Activated T-cell treated with anti-CD3 and anti-CD28 coated beads, Interleukin-2, amount 50 U/mL, for 72 hours (primary cell): ENCODE measurements around the gene USP36. TPM values are rescaled to one million over a fixed set of nuclear protein-coding genes. Genes with fewer than 3 reads are reported as not detected.
"Not testable (repeated sequence)": the region's sequence is repeated elsewhere in the genome, so short reads cannot be mapped to it uniquely, and the experiment has no call there.

Experiments used
- ATAC-seq, 2 donors: fragments of 150-1000 bp; cut with Tn5 transposase; replicated peaks in 1 of 2; 2 replicates each; pipeline ENCODE4 v1.10.0; 2021; ENCODE audit warnings: moderate library complexity in 2 of 2, mild to moderate bottlenecking in 1 of 2
- DNase-seq, 2 donors: peaks; one replicate each; pipeline ENCODE4 v3.0.0; 2021 to 2022; ENCODE audit warnings: mixed read lengths in 1 of 2
- H3K27ac Mint-ChIP-seq: one replicate; pipeline ENCODE4 v1.8.0; 2022; ENCODE audit warnings: mild to moderate bottlenecking, moderate library complexity, mixed read lengths
- H3K27me3 Mint-ChIP-seq: one replicate; pipeline ENCODE4 v1.8.0; 2022; ENCODE audit warnings: low read depth, mixed read lengths
- H3K36me3 Mint-ChIP-seq, 2 donors: one replicate each; pipeline ENCODE4 v1.8.0; 2022; ENCODE audit warnings: mixed read lengths in 2 of 2, mild to moderate bottlenecking in 1 of 2; ENCODE audit not compliant: insufficient read depth in 2 of 2
- H3K4me1 Mint-ChIP-seq: one replicate; pipeline ENCODE4 v1.8.0; 2022; ENCODE audit warnings: low read depth, mixed read lengths
- H3K4me3 Mint-ChIP-seq, 2 donors: one replicate each; pipeline ENCODE4 v1.8.0; 2022; ENCODE audit warnings: mild to moderate bottlenecking in 2 of 2, mixed read lengths in 2 of 2, moderate library complexity in 2 of 2
- H3K9me3 Mint-ChIP-seq, 2 donors: one replicate each; pipeline ENCODE4 v1.8.0; 2022; ENCODE audit warnings: mixed read lengths in 2 of 2
- total RNA-seq, 2 donors: library from RNA; stranded (reverse); gene quantifications; one replicate each; pipeline ENCODE4 v1.2.3, GENCODE V29; 2022

USP36 gene
- total RNA-seq, 2 donors from 2014 or later = 113 to 124 TPM

- peaks cover 0 to 8% of the 10 kb centered on the region in 2 donors for H3K36me3 Mint-ChIP-seq
- no peaks in the 10 kb centered on the region for H3K9me3 Mint-ChIP-seq
These were observed 55.5 kb downstream of the USP36 start for GRCh38 chr17:78785011-78785662.

GRCh38 chr17:78784352-78784751 lies 56.3 kb downstream of the USP36 start:
- Mint-ChIP-seq H3K4me1 (peaks cover 58% of the 10 kb centered on the region), H3K4me3 (peak overlapping the region in 1 of 2 donors; percentile 89), H3K36me3 (peaks cover 3 to 12% of the 10 kb centered on the region in 2 donors), H3K9me3 (no peaks in the 10 kb centered on the region), H3K27ac (peak overlapping the region; percentile 48), H3K27me3 (no peaks in the 10 kb centered on the region)
- DNase-seq (no peak), ATAC-seq (no peak)

More at GRCh38 chr17:78785011-78785662, 55.5 kb downstream of the USP36 start:
- Mint-ChIP-seq H3K4me1 (peaks cover 58% of the 10 kb centered on the region), H3K4me3 (peak overlapping the region in 1 of 2 donors; percentile 65), H3K27me3 (no peaks in the 10 kb centered on the region), H3K27ac (peak overlapping the region; percentile 45)
- ATAC-seq = no peak
- DNase-seq = no peak

GRCh38 chr17:78783711-78784324 lies 56.8 kb downstream of the USP36 start:
- DNase-seq (no peak), ATAC-seq (no peak)
- Mint-ChIP-seq H3K27ac (peak overlapping the region; percentile 48), H3K4me1 (peaks cover 63% of the 10 kb centered on the region), H3K4me3 (peak overlapping the region; percentile 81 to 89), H3K27me3 (no peaks in the 10 kb centered on the region), H3K36me3 (peaks cover 3 to 12% of the 10 kb centered on the region in 2 donors), H3K9me3 (no peaks in the 10 kb centered on the region)

DNA sequence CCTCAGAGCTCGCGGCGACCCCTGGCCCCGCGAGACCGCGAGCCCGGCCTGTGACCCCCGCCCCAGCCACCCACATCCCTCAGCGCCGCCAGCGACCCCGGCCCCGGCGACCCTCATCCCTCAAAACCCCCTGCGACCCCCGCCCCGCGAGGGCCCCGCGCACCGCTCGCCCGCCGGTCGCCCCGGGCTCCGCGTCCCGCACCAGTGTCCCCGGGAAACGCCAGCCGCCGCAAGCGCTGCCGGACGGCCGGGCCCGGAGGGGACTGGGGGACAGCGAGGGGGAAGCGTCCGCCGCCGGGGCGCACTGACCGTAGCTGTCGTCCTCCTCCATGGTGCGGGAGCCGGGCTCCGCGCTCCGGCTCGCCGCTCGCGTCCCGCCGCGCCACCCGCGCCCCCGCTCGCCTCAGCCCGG lies 58.7 kb downstream of the USP36 start, which contains the start of gene CYTH1:
CYTH1 (minus strand) TSS at position 381 of the 412 bp plus-strand sequence; CDS start at position 331, 50 bp downstream.
- DNase-seq (no peak), ATAC-seq (no peak)

GRCh38 chr17:78781104-78781892 lies 59.3 kb downstream of the USP36 start:
- Mint-ChIP-seq H3K9me3 (no peaks in the 10 kb centered on the region), H3K4me1 (peaks cover 72% of the 10 kb centered on the region)

More for the DNA sequence above, 58.7 kb downstream of the USP36 start, which contains the start of gene CYTH1:
- Mint-ChIP-seq H3K27me3 (no peaks in the 10 kb centered on the region), H3K4me1 (peaks cover 66% of the 10 kb centered on the region), H3K36me3 (peaks cover 3 to 7% of the 10 kb centered on the region in 2 donors), H3K27ac (peak within 1 kb of the TSS; percentile 88), H3K9me3 (no peaks in the 10 kb centered on the region), H3K4me3 (peak within 1 kb of the TSS; percentile 88 to 89)

GRCh38 chr17:78780335-78780734 lies 60.3 kb downstream of the USP36 start:
- no peaks in the 10 kb centered on the region for H3K9me3 Mint-ChIP-seq
- peaks cover 73% of the 10 kb centered on the region for H3K4me1 Mint-ChIP-seq
- DNase-seq = no peak
- H3K27me3 Mint-ChIP-seq = no peaks in the 10 kb centered on the region
- peaks cover 3 to 7% of the 10 kb centered on the region in 2 donors for H3K36me3 Mint-ChIP-seq
- peak overlapping the region; percentile 92 for H3K27ac Mint-ChIP-seq
- peak overlapping the region; percentile 84 to 88 for H3K4me3 Mint-ChIP-seq
- no peak for ATAC-seq

More at GRCh38 chr17:78781104-78781892, 59.3 kb downstream of the USP36 start:
- Mint-ChIP-seq H3K27me3 (no peaks in the 10 kb centered on the region), H3K27ac (peak overlapping the region; percentile 88), H3K4me3 (peak overlapping the region; percentile 83 to 88), H3K36me3 (peaks cover 3 to 7% of the 10 kb centered on the region in 2 donors)
- DNase-seq (peak; percentile 63 to 70), ATAC-seq (peak; percentile 14 to 25)

DNA sequence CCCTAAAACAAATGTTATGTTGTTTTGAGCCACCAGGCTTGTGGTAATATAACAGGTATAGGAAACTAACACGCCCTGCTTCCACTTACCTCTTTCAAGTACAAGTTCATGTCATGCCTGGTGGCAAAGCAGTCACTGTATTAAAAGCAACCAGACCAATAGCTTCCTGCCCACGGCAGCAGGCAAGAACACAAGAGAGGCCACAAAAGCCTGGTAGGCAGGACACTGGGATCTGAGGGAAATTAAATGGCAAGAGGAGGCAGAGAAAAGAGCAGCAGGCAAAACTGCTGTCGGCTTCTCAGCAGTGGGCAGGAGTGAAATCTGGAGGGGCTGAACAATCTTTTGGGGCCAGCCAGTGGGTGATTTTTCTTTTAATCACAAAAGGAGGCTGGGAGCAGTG lies 60.8 kb downstream of the USP36 start:
- Mint-ChIP-seq H3K27ac (peak overlapping the region; percentile 92), H3K4me3 (peak overlapping the region; percentile 84 to 88), H3K4me1 (peaks cover 73% of the 10 kb centered on the region), H3K9me3 (no peaks in the 10 kb centered on the region), H3K27me3 (no peaks in the 10 kb centered on the region), H3K36me3 (peaks cover 3 to 7% of the 10 kb centered on the region in 2 donors)
- ATAC-seq (peak; percentile 42), DNase-seq (peak; percentile 66)

GRCh38 chr17:78779286-78779651 lies 61.3 kb downstream of the USP36 start:
- DNase-seq, H3K36me3 Mint-ChIP-seq, ATAC-seq, H3K27me3 Mint-ChIP-seq, H3K9me3 Mint-ChIP-seq: not testable (repeated sequence)
- Mint-ChIP-seq H3K27ac (peak overlapping the region; percentile 92), H3K4me1 (peaks cover 74% of the 10 kb centered on the region), H3K4me3 (peak overlapping the region; percentile 84 to 88)

GRCh38 chr17:78777881-78778280 lies 62.7 kb downstream of the USP36 start:
- no peak for DNase-seq
- H3K36me3 Mint-ChIP-seq = peaks cover 3 to 10% of the 10 kb centered on the region in 2 donors
- peak overlapping the region; percentile 96 for H3K27ac Mint-ChIP-seq
- H3K4me1 Mint-ChIP-seq = peaks cover 68% of the 10 kb centered on the region
- no peak for ATAC-seq
- H3K4me3 Mint-ChIP-seq = peak overlapping the region; percentile 71 to 86
- no peaks in the 10 kb centered on the region for H3K9me3 Mint-ChIP-seq
- H3K27me3 Mint-ChIP-seq = no peaks in the 10 kb centered on the region

- H3K4me1 Mint-ChIP-seq = peaks cover 86% of the 10 kb centered on the region
- peak overlapping the region; percentile 99 for H3K27ac Mint-ChIP-seq
- peak; percentile 84 to 89 for DNase-seq
- peaks cover 4 to 13% of the 10 kb centered on the region in 2 donors for H3K36me3 Mint-ChIP-seq
- H3K9me3 Mint-ChIP-seq = no peaks in the 10 kb centered on the region
- peak overlapping the region; percentile 87 to 99 for H3K4me3 Mint-ChIP-seq
- ATAC-seq = peak; percentile 79 to 83
- no peaks in the 10 kb centered on the region for H3K27me3 Mint-ChIP-seq
These were observed 65.5 kb downstream of the USP36 start for GRCh38 chr17:78774956-78775571.

DNA sequence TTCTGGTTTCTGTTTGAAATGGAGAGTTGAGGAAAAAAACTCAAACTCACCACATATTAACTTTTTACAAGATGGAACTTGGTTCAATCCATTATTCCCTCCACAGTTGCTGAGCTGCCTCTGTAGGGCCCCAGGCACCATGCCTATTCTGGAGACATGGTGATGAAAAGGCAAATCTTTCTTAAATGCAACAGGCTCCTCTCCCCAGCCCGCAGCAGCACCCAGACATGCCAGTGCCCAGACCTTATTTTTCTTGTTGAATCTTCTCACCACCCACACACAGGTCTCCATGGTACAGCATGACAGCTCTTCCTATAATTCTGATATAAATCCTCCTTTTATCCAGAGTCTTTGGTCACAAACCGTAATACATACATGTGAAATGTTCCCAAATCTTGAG lies 66.2 kb downstream of the USP36 start:
- Mint-ChIP-seq H3K36me3 (peaks cover 2 to 10% of the 10 kb centered on the region in 2 donors), H3K27me3 (no peaks in the 10 kb centered on the region)
- ATAC-seq = peak; percentile 17 to 28

DNA sequence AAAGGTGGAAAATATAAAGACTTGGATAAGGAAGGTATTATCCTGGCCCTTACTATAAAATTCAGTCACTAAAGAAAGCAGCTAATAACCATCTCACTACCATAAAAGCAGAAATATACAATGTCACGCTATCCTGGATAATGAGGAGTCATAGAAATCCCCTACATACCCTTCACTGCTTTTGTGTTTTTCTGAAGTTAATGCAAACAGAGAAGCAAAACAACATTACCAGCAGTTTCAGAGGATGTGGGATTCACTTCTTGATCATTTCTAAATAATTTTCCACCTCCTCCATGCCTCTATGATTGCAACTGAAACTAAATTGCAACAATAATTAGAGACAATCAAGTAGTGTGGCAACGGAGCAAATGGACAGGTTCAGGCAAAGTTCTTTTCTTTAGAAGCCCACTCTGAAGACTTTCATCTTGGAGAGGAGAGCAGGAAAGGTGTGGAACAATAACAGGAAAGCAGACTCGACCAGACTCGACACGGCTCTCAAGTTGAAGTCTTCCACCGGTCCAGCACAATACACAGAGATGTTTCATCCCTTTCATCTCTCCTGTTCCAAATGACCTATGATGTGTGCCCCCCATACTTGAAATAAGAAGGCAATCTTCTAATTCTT lies 68.7 kb downstream of the USP36 start:
- Mint-ChIP-seq H3K36me3 (peaks cover 2 to 10% of the 10 kb centered on the region in 2 donors), H3K27ac (peak overlapping the region; percentile 99), H3K4me3 (peak overlapping the region; percentile 78 to 85), H3K9me3 (no peaks in the 10 kb centered on the region), H3K4me1 (peaks cover 60% of the 10 kb centered on the region), H3K27me3 (no peaks in the 10 kb centered on the region)
- ATAC-seq = peak; percentile 44 to 53
- DNase-seq = no peak

More for the DNA sequence above, 66.2 kb downstream of the USP36 start:
- Mint-ChIP-seq H3K27ac (peak overlapping the region; percentile 99), H3K4me3 (peak overlapping the region; percentile 87 to 99), H3K9me3 (no peaks in the 10 kb centered on the region), H3K4me1 (peaks cover 80% of the 10 kb centered on the region)
- peak; percentile 46 to 51 for DNase-seq
